Neutrophil (primary cell): ENCODE results near the gene BPIFB2.

Experiments used
- H3K27ac ChIP-seq: fragments of 200-600 bp; sonication (generic); 2 replicates; pipeline ENCODE4 v1.5.1; 2016; ENCODE audit warnings: mild to moderate bottlenecking, moderate library complexity
- H3K27me3 ChIP-seq: fragments of 200-600 bp; sonication (generic); 2 replicates; pipeline ENCODE4 v1.6.0; 2016; ENCODE audit warnings: mild to moderate bottlenecking
- H3K36me3 ChIP-seq: fragments of 200-600 bp; sonication (generic); 2 replicates; pipeline ENCODE4 v1.5.1; 2017
- H3K4me1 ChIP-seq, 2 experiments: fragments of 200-600 bp in 1 of 2; sonication (generic) in 1 of 2; 1 replicate in 1 of 2; 2 replicates in 1 of 2; pipeline versions ENCODE4 v1.5.1 to v1.6.1; 2013 to 2016; ENCODE audit warnings: low read depth in 1 of 2, low read length in 1 of 2, mild to moderate bottlenecking in 1 of 2, moderate library complexity in 1 of 2; ENCODE audit not compliant: control insufficient read depth in 1 of 2, insufficient read depth in 1 of 2
- H3K4me3 ChIP-seq, 2 experiments: fragments of 200-600 bp in 1 of 2; sonication (generic) in 1 of 2; 1 replicate in 1 of 2; 2 replicates in 1 of 2; pipeline ENCODE4 v1.5.1; 2013 to 2016; ENCODE audit warnings: low read depth in 1 of 2, low read length in 1 of 2, mild to moderate bottlenecking in 1 of 2, moderate library complexity in 1 of 2
- H3K9me3 ChIP-seq: fragments of 200-600 bp; sonication (generic); 2 replicates; pipeline ENCODE4 v1.5.1; 2016
- CTCF ChIP-seq: fragments of 200-600 bp; sonication (generic); IDR thresholded peaks from 2 replicates; pipeline ENCODE4 v1.5.1; 2016; ENCODE audit warnings: antibody characterized with exemption

The BPIFB2 gene

GRCh38 chr20:32969356-32970114, 38.0 kb upstream of the BPIFB2 start:
- Histone ChIP-seq H3K4me3 (no peak overlapping the region), H3K36me3 (no peaks in the 10 kb centered on the region), H3K9me3 (no peaks in the 10 kb centered on the region), H3K4me1 (peaks cover 0 to 4% of the 10 kb centered on the region in 2 experiments), H3K27ac (no peak overlapping the region), H3K27me3 (no peaks in the 10 kb centered on the region)
- TF ChIP-seq CTCF: no peak

- Histone ChIP-seq H3K27me3 (no peaks in the 10 kb centered on the region), H3K9me3 (no peaks in the 10 kb centered on the region), H3K27ac (no peak overlapping the region), H3K4me3 (no peak overlapping the region), H3K4me1 (peaks cover 0 to 4% of the 10 kb centered on the region in 2 experiments), H3K36me3 (no peaks in the 10 kb centered on the region)
- TF ChIP-seq CTCF: no peak
Measured at GRCh38 chr20:32970115-32970972, 37.2 kb upstream of the BPIFB2 start.

DNA sequence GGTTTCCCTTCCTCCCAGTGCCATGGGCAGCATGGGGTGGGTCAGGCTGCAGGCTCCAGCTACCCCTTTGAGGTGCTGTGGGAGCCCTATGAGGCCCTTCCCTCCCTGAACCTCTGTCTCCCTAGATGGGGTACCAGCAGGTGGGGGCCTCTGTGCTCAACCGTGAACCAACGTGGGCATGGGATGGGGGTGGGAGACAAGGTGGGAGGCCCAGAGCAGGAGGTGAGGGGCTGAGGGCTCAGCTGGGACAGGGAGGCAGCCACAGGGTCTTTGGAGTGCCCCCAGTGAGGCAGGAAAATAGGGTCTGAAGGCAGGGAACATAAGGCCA, 36.6 kb upstream of the BPIFB2 start:
- Histone ChIP-seq H3K36me3 (no peaks in the 10 kb centered on the region), H3K27me3 (no peaks in the 10 kb centered on the region), H3K27ac (no peak overlapping the region), H3K4me1 (peaks cover 0 to 4% of the 10 kb centered on the region in 2 experiments), H3K9me3 (no peaks in the 10 kb centered on the region), H3K4me3 (no peak overlapping the region)
- no peak for TF ChIP-seq CTCF

GRCh38 chr20:32971703-32972161, 35.8 kb upstream of the BPIFB2 start:
- no peak overlapping the region for H3K27ac ChIP-seq
- no peaks in the 10 kb centered on the region for H3K27me3 ChIP-seq
- H3K4me1 ChIP-seq: peaks cover 0 to 4% of the 10 kb centered on the region in 2 experiments
- no peaks in the 10 kb centered on the region for H3K36me3 ChIP-seq
- H3K9me3 ChIP-seq: no peaks in the 10 kb centered on the region
- no peak for TF ChIP-seq CTCF
- H3K4me3 ChIP-seq: no peak overlapping the region

GRCh38 chr20:32972181-32973076, 35.1 kb upstream of the BPIFB2 start:
- TF ChIP-seq CTCF: no peak
- H3K27me3 ChIP-seq: no peaks in the 10 kb centered on the region
- H3K4me1 ChIP-seq: peaks cover 0 to 4% of the 10 kb centered on the region in 2 experiments

More at GRCh38 chr20:32972181-32973076, 35.1 kb upstream of the BPIFB2 start:
- no peak overlapping the region for H3K4me3 ChIP-seq
- H3K27ac ChIP-seq: no peak overlapping the region
- no peaks in the 10 kb centered on the region for H3K9me3 ChIP-seq
- no peaks in the 10 kb centered on the region for H3K36me3 ChIP-seq
